ENCODE measurements around the gene KRT13. TPM values are rescaled to one million over a fixed set of nuclear protein-coding genes. Genes with fewer than 3 reads are reported as not detected.
A peak's percentile ranks its signal among the peaks of the same experiment; 100 is the strongest.

Gene KRT13
- polyA plus RNA-seq, 1 donor (not counting 4 experiments of a cell fraction or from before 2014, with no cell fraction given) = 24.0 TPM

GRCh38 chr17:41551365-41551764 is 46.0 kb upstream of the KRT13 start:
- Histone ChIP-seq H3K36me3 (ENCODE audit: control insufficient read depth in 2 of 2, extremely low read depth in 1 of 2, insufficient read depth in 2 of 2, low read length in 2 of 2) (no peaks in the 10 kb centered on the region), H3K27ac (ENCODE audit: control insufficient read depth, insufficient read depth, low read length) (no peak overlapping the region), H4K20me1 (ENCODE audit: control insufficient read depth, extremely low read depth, insufficient read depth, low read length) (no peaks in the 10 kb centered on the region), H3K79me2 (ENCODE audit: control insufficient read depth, insufficient read depth, low read length) (no peaks in the 10 kb centered on the region), H3K9me3 (ENCODE audit: control insufficient read depth, low read depth, low read length) (no peaks in the 10 kb centered on the region), H2AFZ (ENCODE audit: control insufficient read depth, low read length) (no peak overlapping the region), H3K4me3 (ENCODE audit: control insufficient read depth in 2 of 3, extremely low read depth in 1 of 3, insufficient read depth in 2 of 3, low read depth in 1 of 3, low read length in 3 of 3) (no peak overlapping the region), H3K4me1 (ENCODE audit: control insufficient read depth, extremely low read depth, insufficient read depth, low read length) (peaks cover 52% of the 10 kb centered on the region), H3K27me3 (ENCODE audit: control insufficient read depth, extremely low read depth, insufficient read depth, low read length) (no peaks in the 10 kb centered on the region), H3K9me1 (ENCODE audit: control insufficient read depth, extremely low read depth, insufficient read depth, low read length) (no peaks in the 10 kb centered on the region), H3K4me2 (ENCODE audit: control insufficient read depth, extremely low read depth, insufficient read depth, low read depth, low read length) (no peak overlapping the region), H3K9ac (ENCODE audit: control insufficient read depth, extremely low read depth, insufficient read depth, low read length) (no peak overlapping the region)
- DNase-seq (ENCODE audit: low read depth, low spot score) (no peak), FAIRE-seq (no peak)
- no peak for TF ChIP-seq CTCF (optimal IDR thresholded peaks at IDR 0.05 in 1 of 3, IDR thresholded peaks at IDR 0.05 in 1 of 3, conservative IDR thresholded peaks at IDR 0.05 in 1 of 3; ENCODE audit: extremely low read depth in 1 of 3, insufficient read depth in 2 of 3, low read length in 3 of 3)
- no peak for TF ChIP-seq EZH2 (IDR thresholded peaks at IDR 0.05; ENCODE audit: low read length)
- dilution Hi-C loops (cut with MboI; ENCODE audit: extremely low pct_ligation_motif_present, low sequenced_read_pairs) = no loop called here

- no peak overlapping the region for H3K9ac ChIP-seq (ENCODE audit: control insufficient read depth, extremely low read depth, insufficient read depth, low read length)
- H2AFZ ChIP-seq (ENCODE audit: control insufficient read depth, low read length) = no peak overlapping the region
- dilution Hi-C loops (cut with MboI; ENCODE audit: extremely low pct_ligation_motif_present, low sequenced_read_pairs) = no loop called here
- TF ChIP-seq CTCF (optimal IDR thresholded peaks at IDR 0.05 in 1 of 3, IDR thresholded peaks at IDR 0.05 in 1 of 3, conservative IDR thresholded peaks at IDR 0.05 in 1 of 3; ENCODE audit: extremely low read depth in 1 of 3, insufficient read depth in 2 of 3, low read length in 3 of 3) (no peak), EZH2 (IDR thresholded peaks at IDR 0.05; ENCODE audit: low read length) (no peak)
- DNase-seq (ENCODE audit: low read depth, low spot score) (no peak), FAIRE-seq (no peak)
- no peaks in the 10 kb centered on the region for H4K20me1 ChIP-seq (ENCODE audit: control insufficient read depth, extremely low read depth, insufficient read depth, low read length)
- H3K4me1 ChIP-seq (ENCODE audit: control insufficient read depth, extremely low read depth, insufficient read depth, low read length) = peaks cover 45% of the 10 kb centered on the region
- H3K27ac ChIP-seq (ENCODE audit: control insufficient read depth, insufficient read depth, low read length) = no peak overlapping the region
- no peaks in the 10 kb centered on the region for H3K36me3 ChIP-seq (ENCODE audit: control insufficient read depth in 2 of 2, extremely low read depth in 1 of 2, insufficient read depth in 2 of 2, low read length in 2 of 2)
- H3K9me1 ChIP-seq (ENCODE audit: control insufficient read depth, extremely low read depth, insufficient read depth, low read length) = no peaks in the 10 kb centered on the region
- peak overlapping the region; percentile 67 for H3K4me2 ChIP-seq (ENCODE audit: control insufficient read depth, extremely low read depth, insufficient read depth, low read depth, low read length)
- no peaks in the 10 kb centered on the region for H3K9me3 ChIP-seq (ENCODE audit: control insufficient read depth, low read depth, low read length)
- no peaks in the 10 kb centered on the region for H3K27me3 ChIP-seq (ENCODE audit: control insufficient read depth, extremely low read depth, insufficient read depth, low read length)
- no peak overlapping the region for H3K4me3 ChIP-seq (ENCODE audit: control insufficient read depth in 2 of 3, extremely low read depth in 1 of 3, insufficient read depth in 2 of 3, low read depth in 1 of 3, low read length in 3 of 3)
- H3K79me2 ChIP-seq (ENCODE audit: control insufficient read depth, insufficient read depth, low read length) = no peaks in the 10 kb centered on the region
Observed at GRCh38 chr17:41549596-41550039, 44.2 kb upstream of the KRT13 start.
